ENCODE data around the gene PIGU.

GRCh38 chr20:34634392-34634791, 42.5 kb downstream of the PIGU start:
- TF ChIP-seq CTCF (IDR thresholded peaks at IDR 0.05 in 4 of 5, conservative IDR thresholded peaks at IDR 0.05 in 1 of 5): no peak
- no peak for TF ChIP-seq POLR2A (IDR thresholded peaks at IDR 0.05)

All from gastrocnemius medialis (tissue), 4 donors.